B cell (primary cell): ENCODE results near the gene TRPV4. TPM values are rescaled to one million over a fixed set of nuclear protein-coding genes. Genes with fewer than 3 reads are reported as not detected.

Source experiments
- ATAC-seq: fragments of 200-7000 bp; cut with Tn5 transposase; one replicate; pipeline ENCODE4 v1.10.0; 2021; ENCODE audit warnings: low read depth, mild to moderate bottlenecking, moderate number of reproducible peaks, moderate library complexity
- CTCF ChIA-PET: fragments of 350-600 bp; sonication (Branson Sonifier 250); formaldehyde crosslinking; loops from one replicate; lab custom pipeline; 2021; ENCODE audit warnings: antibody characterized with exemption, inconsistent platforms; lab: Charles Lee
- POLR2A ChIA-PET: fragments of 350-600 bp; sonication (Branson Sonifier 250); formaldehyde crosslinking; loops from one replicate; lab custom pipeline; 2021; ENCODE audit warnings: antibody characterized with exemption; lab: Charles Lee
- DNase-seq: peaks from one replicate; pipeline ENCODE4 v3.0.0; 2013
- H2AFZ ChIP-seq: 2 replicates; pipeline ENCODE4 v1.6.1; 2012; ENCODE audit warnings: mild to moderate bottlenecking, low read depth, low read length; ENCODE audit not compliant: insufficient read depth, poor library complexity, severe bottlenecking
- H3K27ac ChIP-seq, 2 donors: 1 replicate in 1 of 2; 2 replicates in 1 of 2; pipeline ENCODE4 v1.5.1; 2012 to 2013; ENCODE audit warnings: low read length in 2 of 2, mild to moderate bottlenecking in 2 of 2, moderate library complexity in 1 of 2
- H3K27me3 ChIP-seq, 4 experiments: fragments of 200-600 bp in 1 of 4; sonication (generic) in 1 of 4; replicated peaks in 1 of 4; 1 replicate in 2 of 4; 2 replicates in 2 of 4; pipeline versions ENCODE4 v1.6.1 to v1.7.0; 2013 to 2016; ENCODE audit warnings: low read length in 3 of 4, mild to moderate bottlenecking in 2 of 4, mixed read lengths in 1 of 4, moderate library complexity in 1 of 4; ENCODE audit not compliant: insufficient read depth in 4 of 4, control insufficient read depth in 3 of 4; ENCODE audit errors: control extremely low read depth in 1 of 4
- H3K36me3 ChIP-seq, 2 experiments: replicated peaks in 1 of 2; 1 replicate in 1 of 2; 2 replicates in 1 of 2; pipeline versions ENCODE4 v1.6.1 to v1.7.1; 2013; ENCODE audit warnings: low read length in 1 of 2; ENCODE audit not compliant: insufficient read depth in 2 of 2, control insufficient read depth in 1 of 2; ENCODE audit errors: control extremely low read depth in 1 of 2, extremely low read depth in 1 of 2
- H3K4me1 ChIP-seq, 2 donors: fragments of 200-600 bp in 1 of 2; sonication (generic) in 1 of 2; 1 replicate in 1 of 2; 2 replicates in 1 of 2; pipeline versions ENCODE4 v1.5.1 to v1.6.1; 2013 to 2017; ENCODE audit warnings: low read length in 2 of 2; ENCODE audit not compliant: control insufficient read depth in 2 of 2, insufficient read depth in 2 of 2
- H3K4me2 ChIP-seq: replicated peaks from 2 replicates; pipeline ENCODE3; 2012; ENCODE audit warnings: mild to moderate bottlenecking, low read depth, low read length; ENCODE audit not compliant: poor library complexity, severe bottlenecking
- H3K4me3 ChIP-seq, 5 experiments: fragments of 200-600 bp in 1 of 5; sonication (generic) in 1 of 5; 1 replicate in 3 of 5; 2 replicates in 2 of 5; pipeline versions ENCODE4 v1.5.1 to v1.7.0; 2011 to 2016; ENCODE audit warnings: low read length in 4 of 5, mild to moderate bottlenecking in 4 of 5, low read depth in 2 of 5, control low read depth in 1 of 5, moderate library complexity in 1 of 5; ENCODE audit not compliant: insufficient read depth in 1 of 5; ENCODE audit errors: control extremely low read depth in 1 of 5, extremely low read depth in 1 of 5
- H3K79me2 ChIP-seq: fragments of 200-600 bp; sonication (generic); one replicate; pipeline ENCODE4 v1.6.0; 2016; ENCODE audit warnings: low read length; ENCODE audit not compliant: control insufficient read depth, insufficient read depth
- H3K9ac ChIP-seq: fragments of 200-600 bp; sonication (generic); 2 replicates; pipeline ENCODE4 v1.6.1; 2017; ENCODE audit warnings: mild to moderate bottlenecking, low read length, moderate library complexity
- H3K9me3 ChIP-seq, 3 donors: one replicate each; pipeline versions ENCODE4 v1.6.1 to v1.7.1; 2013; ENCODE audit warnings: low read length in 2 of 3; ENCODE audit not compliant: control insufficient read depth in 2 of 3, insufficient read depth in 1 of 3; ENCODE audit errors: control extremely low read depth in 1 of 3
- H4K20me1 ChIP-seq: 2 replicates; pipeline ENCODE4 v1.6.0; 2012; ENCODE audit warnings: mild to moderate bottlenecking, low read length; ENCODE audit not compliant: insufficient read depth, control insufficient read depth, poor library complexity, severe bottlenecking
- H3K27ac Mint-ChIP-seq: one replicate; pipeline ENCODE4 v1.8.0; 2021; ENCODE audit warnings: mixed read lengths
- H3K27me3 Mint-ChIP-seq: one replicate; pipeline ENCODE4 v1.8.0; 2021; ENCODE audit warnings: mixed read lengths
- H3K4me1 Mint-ChIP-seq: one replicate; pipeline ENCODE4 v1.8.0; 2021; ENCODE audit warnings: mixed read lengths
- H3K4me3 Mint-ChIP-seq: one replicate; pipeline ENCODE4 v1.8.0; 2021; ENCODE audit warnings: mixed read lengths
- H3K9me3 Mint-ChIP-seq: one replicate; pipeline ENCODE4 v1.8.0; 2022; ENCODE audit warnings: mixed read lengths; ENCODE audit not compliant: insufficient read depth
- EZH2 ChIP-seq: IDR thresholded peaks from 2 replicates; pipeline ENCODE4 v1.6.1; 2012; ENCODE audit warnings: borderline replicate concordance, low read depth, mild to moderate bottlenecking, moderate library complexity, low read length; ENCODE audit not compliant: insufficient read depth, poor library complexity, severe bottlenecking
- WGBS: methylation state at CpG from one replicate; pipeline ENCODE4 v1.1.5; 2013; ENCODE audit warnings: missing lambda C conversion rate; ENCODE audit not compliant: insufficient coverage; 5-methylcytosine and 5-hydroxymethylcytosine counted together
- intact Hi-C: fragments of 100-400 bp; cut with micrococcal nuclease; formaldehyde crosslinking; loops from one replicate; pipeline ENCODE4 v1.10.0; 2022
- polyA plus RNA-seq: library from polyadenylated mRNA; depleted of rRNA; stranded (reverse); fragments of >200 nt; gene quantifications from 2 replicates; pipeline ENCODE4 v1.2.3, GENCODE V29; 2012
- total RNA-seq, 2 donors: library from RNA; stranded (reverse); fragments of 120-200 nt in 1 of 2; gene quantifications; 1 replicate in 1 of 2; 2 replicates in 1 of 2; pipeline versions ENCODE4 v1.2.3 to v1.2.4, GENCODE V29; 2013 to 2022
- TF ChIP-seq, protein P1 (sequence below): fragments of 200-600 bp; IDR thresholded peaks from one replicate; pipeline ENCODE4 v1.8.0; 2022; ENCODE audit warnings: antibody characterized with exemption, mild to moderate bottlenecking

TRPV4 gene
- total and polyA plus RNA-seq, 2 donors (not counting 1 experiment from before 2014, with no cell fraction given), result not detected

DNA sequence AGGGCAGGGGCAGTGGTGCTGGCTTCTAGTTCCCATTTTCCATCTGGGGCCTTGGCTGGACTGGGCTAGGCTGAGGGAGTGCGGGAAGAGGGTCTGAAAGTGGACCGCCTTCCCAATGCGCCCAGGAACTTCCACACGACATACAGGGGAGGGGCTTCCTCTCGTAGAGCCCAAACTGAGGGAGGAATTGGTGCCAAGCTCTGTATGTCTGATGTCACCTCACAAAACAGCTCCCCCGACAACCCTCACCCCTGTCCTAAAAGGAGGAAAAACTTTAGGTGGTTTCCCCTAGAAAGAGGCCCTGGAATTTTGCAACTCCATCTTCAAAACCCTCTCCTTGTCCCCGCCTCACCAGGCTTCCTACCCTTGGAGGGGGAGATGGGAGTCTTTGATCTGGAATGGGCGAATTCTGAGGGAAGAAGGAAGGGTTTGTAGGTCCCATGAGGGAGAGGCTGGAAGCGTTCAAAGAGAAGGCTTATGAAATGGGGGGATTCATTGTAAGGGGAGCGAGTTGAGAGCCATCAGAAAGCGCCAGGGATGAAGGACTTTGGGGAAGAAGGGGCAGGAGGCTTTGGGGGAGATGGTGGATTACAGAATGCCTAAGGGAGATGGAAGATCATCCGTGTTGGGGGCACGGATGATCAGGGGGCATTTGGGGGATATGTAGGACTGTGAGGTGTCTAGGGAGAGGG lies 46.3 kb upstream of the TRPV4 start:
- H3K4me3 Mint-ChIP-seq, result peak overlapping the region; percentile 83
- peaks cover 56% of the 10 kb centered on the region for H3K79me2 ChIP-seq
- H3K4me3 ChIP-seq, result peak overlapping the region; percentile 73 to 91 (median 80)
- H3K9me3 Mint-ChIP-seq, result no peaks in the 10 kb centered on the region
- no peaks in the 10 kb centered on the region for H3K27me3 ChIP-seq
- H3K36me3 ChIP-seq, result no peaks in the 10 kb centered on the region
- peak overlapping the region; percentile 77 to 94 for H3K27ac ChIP-seq
- TF ChIP-seq EZH2, result no peak
- TF ChIP-seq, protein P1, sequence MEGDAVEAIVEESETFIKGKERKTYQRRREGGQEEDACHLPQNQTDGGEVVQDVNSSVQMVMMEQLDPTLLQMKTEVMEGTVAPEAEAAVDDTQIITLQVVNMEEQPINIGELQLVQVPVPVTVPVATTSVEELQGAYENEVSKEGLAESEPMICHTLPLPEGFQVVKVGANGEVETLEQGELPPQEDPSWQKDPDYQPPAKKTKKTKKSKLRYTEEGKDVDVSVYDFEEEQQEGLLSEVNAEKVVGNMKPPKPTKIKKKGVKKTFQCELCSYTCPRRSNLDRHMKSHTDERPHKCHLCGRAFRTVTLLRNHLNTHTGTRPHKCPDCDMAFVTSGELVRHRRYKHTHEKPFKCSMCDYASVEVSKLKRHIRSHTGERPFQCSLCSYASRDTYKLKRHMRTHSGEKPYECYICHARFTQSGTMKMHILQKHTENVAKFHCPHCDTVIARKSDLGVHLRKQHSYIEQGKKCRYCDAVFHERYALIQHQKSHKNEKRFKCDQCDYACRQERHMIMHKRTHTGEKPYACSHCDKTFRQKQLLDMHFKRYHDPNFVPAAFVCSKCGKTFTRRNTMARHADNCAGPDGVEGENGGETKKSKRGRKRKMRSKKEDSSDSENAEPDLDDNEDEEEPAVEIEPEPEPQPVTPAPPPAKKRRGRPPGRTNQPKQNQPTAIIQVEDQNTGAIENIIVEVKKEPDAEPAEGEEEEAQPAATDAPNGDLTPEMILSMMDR, result no peak
- H3K4me1 Mint-ChIP-seq, result peaks cover 60% of the 10 kb centered on the region
- H3K27me3 Mint-ChIP-seq, result no peaks in the 10 kb centered on the region
- peaks cover 40 to 46% of the 10 kb centered on the region in 2 donors for H3K4me1 ChIP-seq
- ATAC-seq (no peak), DNase-seq (peak; percentile 31)
- no peaks in the 10 kb centered on the region for H3K9me3 ChIP-seq
- ChIA-PET POLR2A (no interaction called here), CTCF (interaction anchor here (1.6 kb wide), 1 partner anchor 34 kb away, joined by 9 read pairs; no protein-coding TSS in a partner anchor)
- peak overlapping the region; percentile 84 for H3K27ac Mint-ChIP-seq
- peak overlapping the region; percentile 85 for H2AFZ ChIP-seq
- intact Hi-C loops, result loop anchor here (1.0 to 10.0 kb wide), 9 partner anchors 21 to 361 kb away; partner anchors contain the start of genes ANKRD13A, C12orf76, FAM222A and GIT2
- peaks cover 16% of the 10 kb centered on the region for H4K20me1 ChIP-seq
- H3K4me2 ChIP-seq, result peak overlapping the region; percentile 95
- WGBS, result 24% methylated on average over 10 of the region's 13 CpGs
- H3K9ac ChIP-seq, result peak overlapping the region; percentile 99

DNA sequence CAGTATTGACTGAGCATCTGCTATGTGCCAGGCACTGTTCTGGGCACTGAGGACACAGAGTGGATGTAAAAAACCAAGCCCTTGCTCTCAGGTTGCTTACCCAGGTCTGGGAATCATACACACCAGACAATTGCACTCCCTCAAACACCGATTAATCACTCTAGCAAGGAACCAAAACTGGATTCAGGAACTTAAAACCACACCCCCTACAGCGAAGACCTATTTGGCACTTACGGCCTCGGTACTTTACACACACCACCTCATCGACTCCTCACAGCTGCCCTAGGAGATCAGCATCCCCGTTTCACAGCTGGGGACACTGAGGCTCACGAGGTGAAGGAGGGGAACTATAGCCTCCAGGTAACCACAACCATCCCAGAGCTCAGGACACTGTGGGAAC lies 45.6 kb upstream of the TRPV4 start:
- Mint-ChIP-seq H3K4me1 (peaks cover 62% of the 10 kb centered on the region), H3K4me3 (peak overlapping the region; percentile 83), H3K9me3 (no peaks in the 10 kb centered on the region), H3K27me3 (no peaks in the 10 kb centered on the region), H3K27ac (peak overlapping the region; percentile 55)
- Histone ChIP-seq H3K79me2 (peaks cover 64% of the 10 kb centered on the region), H3K36me3 (no peaks in the 10 kb centered on the region), H3K9me3 (no peaks in the 10 kb centered on the region), H3K9ac (peak overlapping the region; percentile 99), H4K20me1 (peaks cover 23% of the 10 kb centered on the region), H3K4me1 (peaks cover 40 to 46% of the 10 kb centered on the region in 2 donors), H3K27ac (no peak overlapping the region), H3K4me2 (peak overlapping the region; percentile 95), H3K4me3 (peak overlapping the region in 3 of 5 experiments; percentile 73 to 86 (median 75)), H3K27me3 (no peaks in the 10 kb centered on the region), H2AFZ (peak overlapping the region; percentile 85)
- WGBS, result 59% methylated on average over 6 of the region's 7 CpGs
- ATAC-seq, result no peak
- ChIA-PET CTCF (interaction anchor here (1.6 kb wide), 1 partner anchor 33 kb away, joined by 9 read pairs; no protein-coding TSS in a partner anchor), POLR2A (no interaction called here)
- intact Hi-C loops, result no loop called here
- TF ChIP-seq, protein P1, result no peak
- no peak for TF ChIP-seq EZH2
- DNase-seq, result peak; percentile 40
